Endothelial cell of umbilical vein (primary cell): ENCODE data around the gene C3orf33. TPM values are rescaled to one million over a fixed set of nuclear protein-coding genes. Genes with fewer than 3 reads are reported as not detected.

Source experiments
- BruUV-seq: library from RNA; stranded (reverse); fragments of 400-500 nt; replicated peaks from 2 replicates; lab custom pipeline; 2021; lab: Mats Ljungman, UMichigan
- CTCF ChIA-PET: fragments of 300-600, 350-600 bp; sonication (Branson Sonifier 250); formaldehyde crosslinking; loops from one replicate; lab custom pipeline; 2021; ENCODE audit warnings: antibody characterized with exemption, inconsistent platforms; lab: Charles Lee
- POLR2A ChIA-PET: fragments of 300-600, 350-600 bp; sonication (Branson Sonifier 250); formaldehyde crosslinking; loops from one replicate; lab custom pipeline; 2021; ENCODE audit warnings: antibody characterized with exemption, inconsistent platforms; lab: Charles Lee
- DNase-seq: peaks from one replicate; pipeline ENCODE4 v3.0.0-alpha.2; 2011; ENCODE audit warnings: low read depth, low spot score
- FAIRE-seq: peaks from 2 replicates; lab custom pipeline; 2011; peaks lifted over from hg19 to GRCh38; lab: Jason Lieb, UNC
- H2AFZ ChIP-seq: 2 replicates; pipeline ENCODE4 v1.6.0; 2012; ENCODE audit warnings: low read depth, low read length, control low read depth, inconsistent platforms
- H3K27ac ChIP-seq: 2 replicates; pipeline ENCODE4 v1.5.1; 2011; ENCODE audit warnings: low read depth, mild to moderate bottlenecking, control low read depth, low read length, moderate library complexity; ENCODE audit not compliant: insufficient read depth
- H3K27me3 ChIP-seq, 2 experiments: 2 replicates each; pipeline versions ENCODE4 v1.6.0 to v1.6.1; 2011; ENCODE audit warnings: low read length in 2 of 2, mixed read lengths in 1 of 2; ENCODE audit not compliant: control insufficient read depth in 2 of 2, insufficient read depth in 2 of 2
- H3K36me3 ChIP-seq, 2 experiments: 2 replicates in 1 of 2; 3 replicates in 1 of 2; pipeline ENCODE4 v1.5.1; 2011; ENCODE audit warnings: low read length in 2 of 2, mild to moderate bottlenecking in 1 of 2, moderate library complexity in 1 of 2; ENCODE audit not compliant: control insufficient read depth in 2 of 2, insufficient read depth in 2 of 2; ENCODE audit errors: extremely low read depth in 1 of 2
- H3K4me1 ChIP-seq: 3 replicates; pipeline ENCODE4 v1.5.1; 2011; ENCODE audit warnings: mild to moderate bottlenecking, low read length; ENCODE audit not compliant: control insufficient read depth, insufficient read depth; ENCODE audit errors: extremely low read depth
- H3K4me2 ChIP-seq: 2 replicates; pipeline ENCODE4 v1.6.1; 2011; ENCODE audit warnings: low read length, control low read depth, mixed read lengths; ENCODE audit not compliant: insufficient read depth
- H3K4me3 ChIP-seq, 3 experiments: fragments of 200-600 bp in 1 of 3; sonication (generic), shearing (Covaris generic) in 1 of 3; replicated peaks in 1 of 3; 2 replicates each; pipeline ENCODE4 v1.5.1; 2011 to 2016; ENCODE audit warnings: control low read depth in 3 of 3, low read length in 3 of 3, mild to moderate bottlenecking in 2 of 3, inconsistent platforms in 1 of 3, low read depth in 1 of 3, moderate library complexity in 1 of 3; ENCODE audit not compliant: insufficient read depth in 1 of 3
- H3K79me2 ChIP-seq: 2 replicates; pipeline ENCODE4 v1.6.0; 2012; ENCODE audit warnings: low read length, inconsistent platforms; ENCODE audit not compliant: control insufficient read depth, insufficient read depth
- H3K9ac ChIP-seq: replicated peaks from 2 replicates; pipeline ENCODE3; 2011; ENCODE audit warnings: low read length, control low read depth; ENCODE audit not compliant: insufficient read depth; ENCODE audit errors: extremely low read depth
- H3K9me1 ChIP-seq: replicated peaks from 3 replicates; pipeline ENCODE4 v1.6.0; 2011; ENCODE audit warnings: mild to moderate bottlenecking, low read length; ENCODE audit not compliant: control insufficient read depth, insufficient read depth; ENCODE audit errors: extremely low read depth
- H3K9me3 ChIP-seq: replicated peaks from 2 replicates; pipeline ENCODE4 v1.5.1; 2012; ENCODE audit warnings: low read length, inconsistent platforms; ENCODE audit not compliant: control insufficient read depth, insufficient read depth
- H4K20me1 ChIP-seq: replicated peaks from 2 replicates; pipeline ENCODE3; 2011; ENCODE audit warnings: mild to moderate bottlenecking, low read length; ENCODE audit not compliant: control insufficient read depth, insufficient read depth; ENCODE audit errors: extremely low read depth
- FOS ChIP-seq: IDR thresholded peaks from 2 replicates; pipeline ENCODE4 v1.6.1; 2011; ENCODE audit warnings: mild to moderate bottlenecking, low read length, moderate library complexity, borderline replicate concordance; ENCODE audit not compliant: insufficient read depth
- GATA2 ChIP-seq: IDR thresholded peaks from 2 replicates; pipeline ENCODE4 v1.7.0; 2011; ENCODE audit warnings: low read depth, mild to moderate bottlenecking, moderate library complexity, mixed read lengths, low read length; ENCODE audit not compliant: insufficient read length, insufficient read depth
- JUN ChIP-seq: IDR thresholded peaks from 2 replicates; pipeline ENCODE4 v1.6.1; 2011; ENCODE audit warnings: borderline replicate concordance, low read depth; ENCODE audit not compliant: insufficient read length, insufficient read depth
- MYC ChIP-seq: IDR thresholded peaks from one replicate; pipeline ENCODE4 v1.6.1; 2011; ENCODE audit warnings: mild to moderate bottlenecking, low read depth, low read length
- POLR2A ChIP-seq: IDR thresholded peaks from 2 replicates; pipeline ENCODE4 v1.6.1; 2012; ENCODE audit warnings: low read depth, mild to moderate bottlenecking, control low read depth, low read length
- POLR2AphosphoS5 ChIP-seq: IDR thresholded peaks from 2 replicates; pipeline ENCODE4 v1.6.1; 2012; ENCODE audit warnings: low read depth, mild to moderate bottlenecking, control low read depth, low read length, moderate library complexity; ENCODE audit not compliant: insufficient read depth
- dilution Hi-C: fragments of 300-500 bp; cut with MboI; formaldehyde crosslinking; loops from one replicate; pipeline ENCODE4 v1.15.0; 2019; ENCODE audit warnings: low sequenced_read_pairs; ENCODE audit not compliant: extremely low pct_ligation_motif_present
- intact Hi-C: fragments of 100-400 bp; cut with micrococcal nuclease; formaldehyde crosslinking; loops from one replicate; pipeline ENCODE4 v1.10.0; 2022
- polyA plus RNA-seq, 4 experiments: library from polyadenylated mRNA; depleted of rRNA in 3 of 4; stranded (reverse) in 3 of 4; unstranded in 1 of 4; fragments of >200 nt; gene quantifications; 2 replicates each; pipeline versions ENCODE4 v1.2.1 to v1.2.3, GENCODE V29; 2011 to 2012; ENCODE audit warnings: missing spikeins in 1 of 4
- total RNA-seq: library from RNA; stranded (reverse); gene quantifications from 2 replicates; pipeline ENCODE4 v1.2.3, GENCODE V29; 2021
- TF ChIP-seq, protein P1 (sequence below): IDR thresholded peaks from 2 replicates; pipeline ENCODE4 v1.6.1; 2011; ENCODE audit not compliant: insufficient read depth, insufficient read length
- TF ChIP-seq, protein P2 (sequence below), 2 donors: IDR thresholded peaks; 1 replicate in 1 of 2; 2 replicates in 1 of 2; pipeline ENCODE4 v1.5.1; 2011; ENCODE audit warnings: low read length in 2 of 2, mild to moderate bottlenecking in 2 of 2, moderate library complexity in 2 of 2, control low read depth in 1 of 2, inconsistent platforms in 1 of 2, low read depth in 1 of 2; ENCODE audit not compliant: insufficient read depth in 1 of 2; ENCODE audit errors: extremely low read depth in 1 of 2

C3orf33 gene
- total and polyA plus RNA-seq, 2 donors (not counting 3 experiments of a cell fraction or from before 2014, with no cell fraction given) = 1.7 to 2.3 TPM

DNA sequence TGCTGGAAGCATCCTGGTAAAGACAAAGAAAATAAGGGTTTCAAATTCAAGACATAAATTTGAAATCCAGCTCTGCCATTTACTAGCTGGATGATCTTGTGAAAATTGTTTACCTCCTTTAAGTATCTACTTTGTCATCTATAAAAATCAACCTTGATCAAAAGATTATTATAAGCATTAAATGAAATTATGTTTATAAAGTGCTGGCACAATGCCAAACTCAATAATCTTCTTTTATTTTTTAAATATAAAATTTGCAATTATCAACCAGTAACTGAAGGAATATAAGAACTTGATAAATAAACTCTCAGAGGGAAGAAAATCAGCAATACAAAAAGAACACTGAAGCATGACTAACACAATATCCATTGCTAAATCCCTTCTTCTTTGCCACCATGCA lies 25.8 kb downstream of the C3orf33 start:
- no peaks in the 10 kb centered on the region for H3K27me3 ChIP-seq
- no peaks in the 10 kb centered on the region for H3K9me1 ChIP-seq
- H3K36me3 ChIP-seq = no peaks in the 10 kb centered on the region
- TF ChIP-seq MYC = no peak
- no peak for TF ChIP-seq FOS
- TF ChIP-seq POLR2A = no peak
- TF ChIP-seq POLR2AphosphoS5 = no peak
- TF ChIP-seq, protein P1, sequence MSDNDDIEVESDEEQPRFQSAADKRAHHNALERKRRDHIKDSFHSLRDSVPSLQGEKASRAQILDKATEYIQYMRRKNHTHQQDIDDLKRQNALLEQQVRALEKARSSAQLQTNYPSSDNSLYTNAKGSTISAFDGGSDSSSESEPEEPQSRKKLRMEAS = no peak
- no peak for TF ChIP-seq GATA2
- DNase-seq = no peak
- no TSS peak for BruUV-seq
- no peaks in the 10 kb centered on the region for H4K20me1 ChIP-seq
- H3K4me3 ChIP-seq = no peak overlapping the region
- no peak overlapping the region for H3K9ac ChIP-seq
- H2AFZ ChIP-seq = no peak overlapping the region
- no peak overlapping the region for H3K4me2 ChIP-seq
- dilution Hi-C loops = no loop called here
- intact Hi-C loops = no loop called here
- no peaks in the 10 kb centered on the region for H3K4me1 ChIP-seq
- H3K27ac ChIP-seq = no peak overlapping the region
- CTCF ChIA-PET = interaction anchor here (1.4 kb wide), 1 partner anchor 26 kb away, joined by 9 read pairs; the partner anchor contains the start of gene C3orf33
- POLR2A ChIA-PET = no interaction called here
- no peaks in the 10 kb centered on the region for H3K79me2 ChIP-seq
- no peaks in the 10 kb centered on the region for H3K9me3 ChIP-seq
- FAIRE-seq = no peak

DNA sequence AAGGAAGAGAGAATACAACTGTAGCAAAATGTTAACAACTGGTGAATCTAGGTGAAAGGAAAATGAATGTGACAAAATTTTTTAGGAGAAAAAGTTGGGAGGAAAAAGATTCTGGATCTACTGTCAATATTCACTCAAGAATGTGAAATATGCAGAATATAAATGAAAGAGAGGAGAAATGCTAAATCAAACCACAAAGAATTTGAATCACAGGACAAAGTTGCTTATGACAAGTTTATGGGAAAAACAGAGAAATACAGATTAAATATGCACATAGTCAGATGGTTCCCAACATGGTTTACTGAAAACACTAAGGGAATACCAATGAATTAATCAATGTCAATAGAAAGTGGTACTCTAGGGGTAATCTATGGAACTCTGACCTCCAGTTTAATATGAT lies 27.6 kb downstream of the C3orf33 start:
- BruUV-seq = no TSS peak
- Histone ChIP-seq H3K9me1 (no peaks in the 10 kb centered on the region), H3K4me1 (no peaks in the 10 kb centered on the region), H3K36me3 (no peaks in the 10 kb centered on the region), H3K79me2 (no peaks in the 10 kb centered on the region), H3K4me2 (no peak overlapping the region), H3K27me3 (no peaks in the 10 kb centered on the region), H3K9ac (no peak overlapping the region), H4K20me1 (no peaks in the 10 kb centered on the region), H3K9me3 (no peaks in the 10 kb centered on the region), H2AFZ (no peak overlapping the region), H3K4me3 (no peak overlapping the region), H3K27ac (no peak overlapping the region)
- dilution Hi-C loops (no loop called here), intact Hi-C loops (no loop called here)
- TF ChIP-seq FOS (no peak), MYC (no peak), JUN (no peak)
- TF ChIP-seq, protein P2, sequence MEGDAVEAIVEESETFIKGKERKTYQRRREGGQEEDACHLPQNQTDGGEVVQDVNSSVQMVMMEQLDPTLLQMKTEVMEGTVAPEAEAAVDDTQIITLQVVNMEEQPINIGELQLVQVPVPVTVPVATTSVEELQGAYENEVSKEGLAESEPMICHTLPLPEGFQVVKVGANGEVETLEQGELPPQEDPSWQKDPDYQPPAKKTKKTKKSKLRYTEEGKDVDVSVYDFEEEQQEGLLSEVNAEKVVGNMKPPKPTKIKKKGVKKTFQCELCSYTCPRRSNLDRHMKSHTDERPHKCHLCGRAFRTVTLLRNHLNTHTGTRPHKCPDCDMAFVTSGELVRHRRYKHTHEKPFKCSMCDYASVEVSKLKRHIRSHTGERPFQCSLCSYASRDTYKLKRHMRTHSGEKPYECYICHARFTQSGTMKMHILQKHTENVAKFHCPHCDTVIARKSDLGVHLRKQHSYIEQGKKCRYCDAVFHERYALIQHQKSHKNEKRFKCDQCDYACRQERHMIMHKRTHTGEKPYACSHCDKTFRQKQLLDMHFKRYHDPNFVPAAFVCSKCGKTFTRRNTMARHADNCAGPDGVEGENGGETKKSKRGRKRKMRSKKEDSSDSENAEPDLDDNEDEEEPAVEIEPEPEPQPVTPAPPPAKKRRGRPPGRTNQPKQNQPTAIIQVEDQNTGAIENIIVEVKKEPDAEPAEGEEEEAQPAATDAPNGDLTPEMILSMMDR (IDR thresholded peaks at IDR 0.05; ENCODE audit: extremely low read depth in 1 of 2, insufficient read depth in 1 of 2, low read depth in 1 of 2, low read length in 2 of 2) = no peak
- FAIRE-seq (no peak), DNase-seq (no peak)
- ChIA-PET CTCF (no interaction called here), POLR2A (no interaction called here)
